ENCODE measurements around the gene FRY. TPM values are rescaled to one million over a fixed set of nuclear protein-coding genes. Genes with fewer than 3 reads are reported as not detected.

FRY gene
- total RNA-seq, 4 donors from 2014 or later = 32.0 to 111 (median 63.8) TPM

DNA sequence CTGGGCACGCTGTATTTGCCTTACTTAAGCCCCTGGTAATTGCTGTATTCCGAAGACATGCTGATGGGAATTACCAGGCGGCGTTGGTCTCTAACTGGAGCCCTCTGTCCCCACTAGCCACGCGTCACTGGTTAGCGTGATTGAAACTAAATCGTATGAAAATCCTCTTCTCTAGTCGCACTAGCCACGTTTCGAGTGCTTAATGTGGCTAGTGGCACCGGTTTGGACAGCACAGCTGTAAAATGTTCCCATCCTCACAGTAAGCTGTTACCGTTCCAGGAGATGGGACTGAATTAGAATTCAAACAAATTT lies 284.4 kb downstream of the FRY start:
- TF ChIP-seq POLR2A (IDR thresholded peaks at IDR 0.05) = no peak
- TF ChIP-seq, protein P1, sequence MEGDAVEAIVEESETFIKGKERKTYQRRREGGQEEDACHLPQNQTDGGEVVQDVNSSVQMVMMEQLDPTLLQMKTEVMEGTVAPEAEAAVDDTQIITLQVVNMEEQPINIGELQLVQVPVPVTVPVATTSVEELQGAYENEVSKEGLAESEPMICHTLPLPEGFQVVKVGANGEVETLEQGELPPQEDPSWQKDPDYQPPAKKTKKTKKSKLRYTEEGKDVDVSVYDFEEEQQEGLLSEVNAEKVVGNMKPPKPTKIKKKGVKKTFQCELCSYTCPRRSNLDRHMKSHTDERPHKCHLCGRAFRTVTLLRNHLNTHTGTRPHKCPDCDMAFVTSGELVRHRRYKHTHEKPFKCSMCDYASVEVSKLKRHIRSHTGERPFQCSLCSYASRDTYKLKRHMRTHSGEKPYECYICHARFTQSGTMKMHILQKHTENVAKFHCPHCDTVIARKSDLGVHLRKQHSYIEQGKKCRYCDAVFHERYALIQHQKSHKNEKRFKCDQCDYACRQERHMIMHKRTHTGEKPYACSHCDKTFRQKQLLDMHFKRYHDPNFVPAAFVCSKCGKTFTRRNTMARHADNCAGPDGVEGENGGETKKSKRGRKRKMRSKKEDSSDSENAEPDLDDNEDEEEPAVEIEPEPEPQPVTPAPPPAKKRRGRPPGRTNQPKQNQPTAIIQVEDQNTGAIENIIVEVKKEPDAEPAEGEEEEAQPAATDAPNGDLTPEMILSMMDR (IDR thresholded peaks at IDR 0.05) = no peak
- H3K4me1 ChIP-seq = no peaks in the 10 kb centered on the region
- intact Hi-C loops (cut with DNase I; ENCODE audit: low total_unique reads) = no loop called here

DNA sequence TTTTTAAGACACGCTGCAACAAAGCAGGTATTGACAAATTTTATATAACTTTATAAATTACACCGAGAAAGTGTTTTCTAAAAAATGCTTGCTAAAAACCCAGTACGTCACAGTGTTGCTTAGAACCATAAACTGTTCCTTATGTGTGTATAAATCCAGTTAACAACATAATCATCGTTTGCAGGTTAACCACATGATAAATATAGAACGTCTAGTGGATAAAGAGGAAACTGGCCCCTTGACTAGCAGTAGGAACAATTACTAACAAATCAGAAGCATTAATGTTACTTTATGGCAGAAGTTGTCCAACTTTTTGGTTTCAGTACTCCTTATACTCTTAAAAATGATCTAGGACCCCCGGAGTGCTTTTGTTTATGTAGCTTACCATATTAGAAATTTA lies 284.9 kb downstream of the FRY start:
- Histone ChIP-seq H3K4me3 (no peak overlapping the region), H3K9me3 (no peaks in the 10 kb centered on the region), H3K4me1 (no peaks in the 10 kb centered on the region), H3K36me3 (no peaks in the 10 kb centered on the region), H3K27ac (no peak overlapping the region), H3K27me3 (no peaks in the 10 kb centered on the region)
- intact Hi-C loops (cut with DNase I; ENCODE audit: low total_unique reads) = no loop called here
- no peak for DNase-seq
- TF ChIP-seq POLR2A (IDR thresholded peaks at IDR 0.05) = no peak
- TF ChIP-seq, protein P1 (IDR thresholded peaks at IDR 0.05) = no peak

More for the DNA sequence above, 284.4 kb downstream of the FRY start:
- Histone ChIP-seq H3K27me3 (no peaks in the 10 kb centered on the region), H3K4me3 (peak overlapping the region; percentile 62 to 65), H3K27ac (peak overlapping the region; percentile 93 to 97), H3K36me3 (no peaks in the 10 kb centered on the region), H3K9me3 (no peaks in the 10 kb centered on the region)
- no peak for DNase-seq

DNA sequence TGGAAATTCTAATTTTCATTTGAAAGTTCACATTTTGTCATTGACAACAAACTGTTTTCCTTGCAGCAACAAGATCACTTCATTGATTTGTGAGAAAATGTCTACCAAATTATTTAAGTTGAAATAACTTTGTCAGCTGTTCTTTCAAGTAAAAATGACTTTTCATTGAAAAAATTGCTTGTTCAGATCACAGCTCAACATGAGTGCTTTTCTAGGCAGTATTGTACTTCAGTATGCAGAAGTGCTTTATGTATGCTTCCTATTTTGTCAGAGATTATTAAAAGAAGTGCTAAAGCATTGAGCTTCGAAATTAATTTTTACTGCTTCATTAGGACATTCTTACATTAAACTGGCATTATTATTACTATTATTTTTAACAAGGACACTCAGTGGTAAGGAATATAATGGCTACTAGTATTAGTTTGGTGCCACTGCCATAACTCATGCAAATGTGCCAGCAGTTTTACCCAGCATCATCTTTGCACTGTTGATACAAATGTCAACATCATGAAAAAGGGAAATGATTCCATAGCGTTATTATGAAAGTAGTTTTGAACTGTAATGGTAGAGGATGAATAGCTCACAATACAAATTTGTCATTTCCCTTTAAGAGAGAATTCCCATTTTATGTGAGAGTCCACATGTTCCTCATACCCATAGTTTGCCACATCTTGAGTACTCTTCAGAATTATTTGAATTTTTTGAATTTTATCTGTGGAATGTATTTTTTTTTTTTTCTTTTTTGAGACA lies 286.3 kb downstream of the FRY start:
- TF ChIP-seq, protein P1 (IDR thresholded peaks at IDR 0.05) = no peak
- no peak for TF ChIP-seq POLR2A (IDR thresholded peaks at IDR 0.05)
- intact Hi-C loops (cut with DNase I; ENCODE audit: low total_unique reads) = no loop called here

DNA sequence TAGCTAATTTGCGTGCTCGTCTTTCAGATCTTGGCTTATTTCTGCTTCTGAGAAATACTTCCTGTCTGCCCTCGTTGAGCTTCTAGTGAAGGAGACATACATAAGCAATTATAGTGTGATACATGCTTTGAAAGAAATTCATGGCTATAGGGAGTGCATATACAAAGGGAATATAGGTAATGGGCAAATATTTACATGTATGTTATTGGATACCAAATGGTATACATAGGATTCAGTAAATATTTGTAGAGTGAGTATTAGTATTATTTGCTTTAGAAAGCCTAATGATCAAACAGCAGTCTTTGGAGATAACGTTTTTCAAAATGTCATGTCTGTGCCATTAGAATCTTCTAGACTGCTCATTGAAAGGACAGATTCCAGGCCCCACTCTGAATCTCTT lies 289.0 kb downstream of the FRY start:
- intact Hi-C loops (cut with DNase I; ENCODE audit: low total_unique reads) = no loop called here
- H3K4me3 ChIP-seq = no peak overlapping the region

More for the DNA sequence above, 286.3 kb downstream of the FRY start:
- Histone ChIP-seq H3K9me3 (no peaks in the 10 kb centered on the region), H3K27me3 (no peaks in the 10 kb centered on the region), H3K4me3 (no peak overlapping the region), H3K36me3 (no peaks in the 10 kb centered on the region), H3K27ac (no peak overlapping the region), H3K4me1 (no peaks in the 10 kb centered on the region)
- no peak for DNase-seq

DNA sequence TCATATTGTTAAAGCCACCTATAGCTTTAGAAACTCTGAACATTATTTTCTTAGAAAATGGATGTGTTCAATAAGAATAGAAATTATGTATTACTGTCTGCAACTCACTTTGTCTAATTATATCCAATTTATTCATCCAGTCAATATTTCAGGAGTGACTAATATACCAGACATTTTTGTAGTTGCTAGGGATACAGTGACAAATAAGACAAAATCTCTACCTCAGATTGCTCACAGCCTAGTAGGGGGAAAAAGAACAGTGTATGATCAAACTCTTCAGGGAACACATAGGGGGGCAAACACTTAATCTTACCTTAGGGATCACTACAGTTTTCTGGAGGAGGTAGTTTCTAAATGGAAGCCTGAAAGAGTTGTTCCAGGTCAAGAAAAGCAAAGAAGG lies 292.3 kb downstream of the FRY start:
- Histone ChIP-seq H3K27ac (no peak overlapping the region), H3K9me3 (no peaks in the 10 kb centered on the region)

More for the DNA sequence above, 289.0 kb downstream of the FRY start:
- Histone ChIP-seq H3K27ac (no peak overlapping the region), H3K9me3 (no peaks in the 10 kb centered on the region), H3K27me3 (no peaks in the 10 kb centered on the region), H3K4me1 (no peaks in the 10 kb centered on the region), H3K36me3 (no peaks in the 10 kb centered on the region)
- DNase-seq = no peak
- TF ChIP-seq POLR2A (IDR thresholded peaks at IDR 0.05) = no peak
- TF ChIP-seq, protein P1 (IDR thresholded peaks at IDR 0.05) = no peak

More for the DNA sequence above, 292.3 kb downstream of the FRY start:
- TF ChIP-seq POLR2A (IDR thresholded peaks at IDR 0.05) = no peak
- TF ChIP-seq, protein P1 (IDR thresholded peaks at IDR 0.05) = no peak
- no peak for DNase-seq
- Histone ChIP-seq H3K27me3 (no peaks in the 10 kb centered on the region), H3K36me3 (no peaks in the 10 kb centered on the region), H3K4me3 (no peak overlapping the region), H3K4me1 (no peaks in the 10 kb centered on the region)
- intact Hi-C loops (cut with DNase I; ENCODE audit: low total_unique reads) = no loop called here

Measured in uterus (tissue), 4 donors.